Stimulated activated CD4-positive, alpha-beta T cell treated with anti-CD3 and anti-CD28 coated beads, Interleukin-4, amount 100 ng/mL, for 24 hours (primary cell): Measurements from ENCODE around the gene NR1I3.
A peak's percentile ranks its signal among the peaks of the same experiment; 100 is the strongest.

Source experiments
- DNase-seq: peaks from one replicate; pipeline ENCODE4 v3.0.0-alpha.2; 2020

NR1I3 gene

DNA sequence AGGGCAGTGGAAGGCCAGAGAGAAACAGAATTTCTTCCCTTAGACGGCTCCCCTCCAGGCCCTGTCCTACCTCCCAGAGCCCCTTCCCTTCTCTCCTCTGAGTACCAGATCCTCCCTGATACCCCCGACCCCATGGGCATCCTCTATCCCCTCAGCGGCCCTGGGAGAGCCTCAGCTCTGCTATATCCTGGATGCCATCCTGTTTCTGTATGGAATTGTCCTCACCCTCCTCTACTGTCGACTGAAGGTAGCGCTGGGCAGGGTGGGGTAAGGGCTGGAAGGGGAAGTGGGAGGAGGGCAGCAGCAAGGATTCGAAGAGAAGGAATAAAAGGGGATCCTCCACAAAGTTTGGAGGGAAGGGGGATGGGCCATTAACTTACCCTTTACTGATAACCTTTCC, 20.2 kb downstream of the NR1I3 start:
- DNase-seq = no peak

DNA sequence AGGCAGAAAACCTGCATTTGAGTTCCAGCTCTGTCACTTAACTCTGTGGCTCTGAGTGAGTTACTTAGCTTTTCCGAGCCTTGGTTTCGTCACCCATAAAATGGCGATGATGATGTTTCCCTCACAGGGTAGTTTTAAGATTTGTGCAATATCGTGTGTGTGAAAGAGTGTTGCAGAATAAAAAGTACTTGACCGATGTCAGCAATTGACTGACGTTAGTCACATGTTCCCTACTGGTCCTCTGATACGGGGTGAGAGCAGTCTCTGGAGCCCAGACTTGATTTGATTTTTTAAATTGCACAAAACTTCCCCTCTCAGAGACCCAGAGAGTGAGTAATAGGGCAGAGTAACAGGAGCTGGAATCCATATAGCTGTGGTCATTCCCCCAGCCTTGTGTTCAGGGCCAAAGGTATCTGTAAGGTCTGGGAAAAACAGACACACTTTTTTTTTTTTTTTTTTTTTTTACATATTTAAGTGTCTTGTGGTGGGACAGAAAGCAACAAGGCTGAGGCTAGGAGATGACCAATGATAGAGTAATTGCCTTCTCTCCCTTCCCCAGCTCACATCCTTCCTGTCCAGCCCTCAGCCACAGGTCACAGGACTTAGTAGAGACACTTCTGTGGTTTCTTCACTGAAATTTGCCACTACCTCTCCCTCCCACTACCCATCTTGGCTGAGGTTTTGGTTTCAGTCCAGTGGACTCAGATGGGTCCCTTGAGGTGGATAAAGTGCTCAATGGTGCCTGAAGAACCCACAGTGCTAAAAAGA, 20.9 kb downstream of the NR1I3 start:
- DNase-seq = no peak

DNA sequence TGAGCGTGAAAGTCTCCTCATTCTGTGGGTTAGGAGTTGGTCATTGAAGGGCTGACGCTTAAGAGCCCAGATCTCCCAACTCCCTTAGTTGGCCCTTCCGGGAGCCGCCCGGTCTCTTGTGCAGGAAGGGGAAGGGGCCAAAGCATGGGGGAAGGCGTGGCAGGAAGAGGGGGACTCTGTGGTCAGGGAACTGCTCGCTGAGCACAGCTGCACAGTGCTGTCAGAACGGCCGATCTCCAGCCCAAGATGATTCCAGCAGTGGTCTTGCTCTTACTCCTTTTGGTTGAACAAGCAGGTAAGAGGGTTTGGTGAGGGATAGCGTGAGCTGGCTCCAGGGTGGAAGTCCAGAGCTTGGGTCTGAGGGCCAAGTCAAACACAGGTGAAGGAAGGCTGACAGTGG, 22.9 kb downstream of the NR1I3 start, which contains the start of gene FCER1G:
Gene FCER1G (plus strand): TSS at position 220 of the 400 bp plus-strand sequence. CDS start 27 bp downstream, at position 247.
- DNase-seq = no peak

DNA sequence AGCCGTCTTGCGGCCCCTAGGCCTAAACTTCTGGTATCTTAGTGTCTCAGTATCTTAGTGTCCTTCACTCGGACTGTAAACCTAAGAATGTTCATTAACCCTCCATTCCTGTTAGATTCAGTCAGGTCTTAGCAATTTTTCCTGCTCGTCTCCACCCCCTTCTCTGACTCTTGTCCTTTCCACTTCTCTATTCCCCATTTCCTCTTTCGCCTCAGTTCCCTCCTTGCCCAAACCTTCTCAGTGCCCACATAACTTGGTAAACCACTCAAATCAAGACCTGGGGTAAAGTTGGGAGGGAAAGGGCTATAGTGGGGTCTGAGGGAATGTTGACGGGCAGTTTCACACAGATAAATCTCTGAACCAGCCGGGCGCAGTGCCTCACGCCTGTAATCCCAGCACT, 23.6 kb downstream of the NR1I3 start:
- DNase-seq = no peak

DNA sequence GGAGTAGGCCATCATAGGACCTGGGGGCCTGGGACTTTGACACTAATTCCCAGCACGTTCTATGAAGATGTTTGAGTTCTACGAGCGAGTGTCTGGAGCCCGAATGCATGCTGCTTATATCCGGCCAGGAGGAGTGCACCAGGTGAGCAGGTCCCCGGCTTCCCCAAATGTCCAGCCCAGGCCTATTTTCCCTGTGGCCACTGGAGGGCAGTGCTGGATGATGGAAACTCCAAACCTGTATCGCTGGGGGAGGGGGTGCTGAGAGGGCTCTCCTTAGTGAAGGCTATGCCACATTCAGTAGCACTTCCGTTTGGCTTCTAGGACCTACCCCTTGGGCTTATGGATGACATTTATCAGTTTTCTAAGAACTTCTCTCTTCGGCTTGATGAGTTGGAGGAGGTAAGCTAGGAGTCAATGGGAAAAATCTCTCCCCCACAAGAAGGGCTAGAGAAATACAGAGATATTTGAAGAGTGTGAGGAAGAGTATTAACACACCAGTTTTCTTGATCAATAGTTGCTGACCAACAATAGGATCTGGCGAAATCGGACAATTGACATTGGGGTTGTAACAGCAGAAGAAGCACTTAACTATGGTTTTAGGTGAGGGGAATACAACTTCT, 28.1 kb downstream of the NR1I3 start:
- peak; percentile 79 for DNase-seq

DNA sequence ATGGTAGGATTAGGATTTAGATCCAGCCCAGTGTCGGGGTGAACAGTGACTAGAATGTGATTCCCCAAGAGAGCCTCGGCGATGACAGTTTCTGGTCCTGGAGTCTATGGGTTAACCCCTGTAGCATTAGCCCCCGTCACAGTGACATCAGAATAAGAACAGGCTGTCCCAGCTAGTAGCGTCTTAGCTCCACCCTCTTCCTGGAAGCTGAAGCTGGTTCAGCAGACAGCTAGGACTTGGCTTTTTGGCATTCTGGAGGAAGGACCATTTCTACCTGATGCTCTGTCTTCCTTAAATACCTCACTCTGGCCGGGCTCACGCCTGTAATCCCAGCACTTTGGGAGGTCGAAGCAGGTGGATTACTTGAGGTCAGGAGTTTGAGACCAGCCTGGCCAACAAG, 30.8 kb downstream of the NR1I3 start:
- DNase-seq = no peak

DNA sequence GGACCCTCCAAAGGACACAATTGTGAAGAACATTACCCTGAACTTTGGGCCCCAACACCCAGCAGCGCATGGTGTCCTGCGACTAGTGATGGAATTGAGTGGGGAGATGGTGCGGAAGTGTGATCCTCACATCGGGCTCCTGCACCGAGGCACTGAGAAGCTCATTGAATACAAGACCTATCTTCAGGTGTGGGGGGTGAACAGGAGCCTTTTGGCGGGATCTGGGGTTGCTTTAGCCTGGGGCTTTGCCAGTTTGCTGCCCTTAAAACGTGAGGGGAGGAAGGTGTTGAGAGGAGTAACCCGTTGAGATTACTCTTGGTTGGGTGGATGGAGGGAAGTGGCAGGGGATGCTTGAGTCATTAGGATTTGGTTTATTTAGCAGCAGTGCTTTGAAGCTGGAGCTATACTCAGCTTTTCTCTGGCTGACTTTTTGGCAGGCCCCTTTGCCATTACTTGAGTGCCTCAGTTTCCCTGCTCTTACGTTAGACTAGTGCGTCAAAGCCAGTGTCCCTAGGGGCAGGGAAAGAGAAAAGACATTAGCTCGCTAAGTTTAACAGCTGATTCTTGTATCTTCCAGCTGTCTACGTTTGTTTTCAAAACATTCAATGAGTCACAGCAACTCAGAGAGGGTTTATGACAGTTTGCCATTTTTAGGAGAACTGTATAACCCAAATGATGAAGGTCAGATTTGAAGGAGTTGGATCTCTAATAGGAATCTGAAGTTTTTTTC, 31.4 kb downstream of the NR1I3 start:
- no peak for DNase-seq

DNA sequence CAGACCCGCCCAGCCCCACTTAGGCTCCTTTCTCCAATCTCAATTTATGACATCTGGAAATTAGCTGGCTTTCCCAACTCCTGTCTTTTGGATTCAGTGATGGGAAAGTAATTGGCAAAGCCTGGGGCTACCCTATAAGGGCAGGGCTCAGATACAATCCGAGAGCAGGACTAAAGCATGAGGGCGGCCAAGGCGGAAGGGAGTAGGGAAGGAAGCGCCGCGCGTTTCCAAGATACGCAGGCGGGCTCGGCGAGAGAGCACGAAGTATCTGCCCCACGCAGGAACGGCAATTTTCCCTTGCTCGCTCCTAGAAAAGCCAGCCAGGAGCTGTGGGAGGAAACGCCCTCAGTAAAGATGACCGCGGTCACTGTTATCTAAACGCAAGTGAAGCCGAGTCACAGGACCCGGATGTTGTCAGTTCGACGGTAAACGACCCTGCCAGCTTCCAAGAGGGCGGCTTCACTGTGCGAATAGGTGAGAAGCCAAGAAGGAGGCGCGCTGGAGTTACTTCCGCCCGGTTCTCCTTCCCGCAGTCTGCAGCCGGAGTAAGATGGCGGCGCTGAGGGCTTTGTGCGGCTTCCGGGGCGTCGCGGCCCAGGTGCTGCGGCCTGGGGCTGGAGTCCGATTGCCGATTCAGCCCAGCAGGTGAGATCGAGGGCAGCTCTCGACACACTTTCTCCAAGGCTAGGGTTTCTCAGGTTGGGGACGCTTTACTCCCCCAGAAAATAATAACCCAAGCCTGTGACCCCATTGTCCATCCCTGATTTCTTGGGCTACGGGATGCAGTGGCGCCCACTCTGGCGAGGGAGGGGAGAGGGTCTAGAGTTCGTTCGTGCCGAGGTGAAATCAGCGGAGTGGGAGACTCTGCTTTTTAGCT, 35.9 kb downstream of the NR1I3 start, which contains the start of gene NDUFS2:
Gene NDUFS2 (plus strand): TSS at position 532 of the 877 bp plus-strand sequence. CDS start 19 bp downstream, at position 551.
- DNase-seq = peak; percentile 97

DNA sequence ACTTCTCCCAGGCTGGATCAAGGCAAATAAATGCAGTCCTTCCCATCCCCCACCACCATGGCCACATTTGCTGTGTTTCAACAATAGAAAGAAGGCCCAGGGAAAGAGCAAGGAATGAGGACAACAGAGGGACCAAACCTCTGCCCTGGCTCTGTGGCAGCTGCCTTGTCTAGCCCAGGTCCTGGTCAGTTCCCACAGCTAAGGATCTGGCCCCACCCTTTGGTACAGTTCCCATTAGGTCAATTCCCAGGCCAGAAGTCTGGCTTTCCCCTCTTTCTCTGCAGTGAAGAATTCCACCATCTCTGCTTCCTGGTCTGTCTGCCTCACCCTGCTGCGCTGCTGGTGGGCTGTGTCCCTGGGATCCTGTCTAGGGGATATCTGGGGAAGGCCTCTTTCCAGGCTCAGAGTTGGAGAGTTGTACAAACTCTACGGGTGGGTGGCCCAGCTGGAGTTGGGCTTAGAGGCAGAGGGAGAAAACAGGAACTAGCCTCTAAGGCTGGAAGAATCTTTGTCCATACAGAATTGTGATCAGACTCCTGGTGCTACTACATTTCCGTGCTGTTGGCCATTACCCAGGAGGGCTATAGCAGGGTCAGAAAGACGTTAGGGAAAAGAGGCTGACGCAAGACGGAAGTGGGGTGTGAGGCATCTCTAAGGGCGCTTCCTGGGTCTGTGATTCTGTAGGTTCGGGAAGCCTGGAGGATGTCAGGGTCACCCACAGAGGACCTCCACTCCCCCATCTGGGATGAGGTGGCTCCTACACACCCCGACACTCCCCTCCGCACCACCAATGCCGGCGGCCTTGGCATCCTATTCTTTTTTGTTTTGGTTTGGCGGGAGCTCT, 36.8 kb downstream of the NR1I3 start:
- no peak for DNase-seq

DNA sequence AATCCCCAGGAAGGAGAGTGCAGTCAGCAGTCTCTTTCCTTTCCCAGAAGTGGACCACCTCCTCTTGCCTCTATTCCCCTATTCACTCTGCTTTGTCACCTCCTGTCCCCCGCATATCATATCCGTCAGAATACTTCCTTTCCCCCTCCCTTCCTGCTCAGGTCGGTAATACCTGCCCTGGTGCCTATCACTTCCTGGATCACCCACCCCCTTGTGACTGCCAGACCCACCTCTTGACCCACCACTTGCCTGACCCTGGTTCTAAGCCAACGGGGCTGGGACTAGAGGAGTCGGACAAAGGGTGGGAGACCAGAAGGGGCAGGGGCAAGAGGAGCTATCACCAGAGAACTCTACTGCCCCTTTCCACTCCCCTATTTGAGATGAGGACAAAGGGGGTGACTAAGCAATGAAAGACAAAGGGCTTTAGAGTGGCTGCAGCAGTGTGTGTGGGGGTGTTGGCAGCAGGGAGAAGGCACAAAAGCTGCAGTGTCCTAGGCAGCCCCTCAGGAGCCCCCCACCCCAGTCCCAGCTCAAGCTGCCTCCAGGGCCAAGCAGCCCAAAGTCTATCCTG, 37.5 kb downstream of the NR1I3 start:
- no peak for DNase-seq

DNA sequence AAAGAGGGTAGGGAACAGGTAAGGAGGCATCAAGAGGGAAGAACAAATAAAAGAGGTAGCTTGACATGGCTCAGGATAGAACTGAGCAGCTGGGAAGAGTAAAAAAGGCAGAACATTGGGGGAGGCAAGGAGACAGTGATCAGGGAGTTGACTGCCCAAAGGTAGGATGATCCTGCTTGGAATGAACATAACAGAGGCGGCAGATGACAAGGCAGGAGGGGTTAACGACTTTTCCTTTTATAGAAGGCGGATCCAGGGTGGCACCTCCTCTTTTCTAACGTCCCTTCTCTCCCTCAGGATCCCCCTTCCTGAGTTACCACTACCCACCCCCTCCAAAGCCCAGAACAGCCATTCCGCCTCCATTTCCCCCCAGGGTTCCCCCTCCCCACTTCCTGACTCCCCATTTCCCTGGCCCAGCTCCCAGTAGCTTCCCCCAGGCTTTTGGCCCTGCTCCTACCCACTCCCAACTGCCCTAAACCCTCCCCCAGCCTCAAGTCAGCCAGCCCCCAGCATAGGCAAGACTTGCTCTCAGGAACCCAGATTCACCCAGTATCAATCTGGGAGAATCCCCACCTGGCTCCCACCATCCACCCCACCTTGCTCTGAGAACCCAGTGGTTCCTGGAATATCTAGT, 38.4 kb downstream of the NR1I3 start:
- DNase-seq = no peak

DNA sequence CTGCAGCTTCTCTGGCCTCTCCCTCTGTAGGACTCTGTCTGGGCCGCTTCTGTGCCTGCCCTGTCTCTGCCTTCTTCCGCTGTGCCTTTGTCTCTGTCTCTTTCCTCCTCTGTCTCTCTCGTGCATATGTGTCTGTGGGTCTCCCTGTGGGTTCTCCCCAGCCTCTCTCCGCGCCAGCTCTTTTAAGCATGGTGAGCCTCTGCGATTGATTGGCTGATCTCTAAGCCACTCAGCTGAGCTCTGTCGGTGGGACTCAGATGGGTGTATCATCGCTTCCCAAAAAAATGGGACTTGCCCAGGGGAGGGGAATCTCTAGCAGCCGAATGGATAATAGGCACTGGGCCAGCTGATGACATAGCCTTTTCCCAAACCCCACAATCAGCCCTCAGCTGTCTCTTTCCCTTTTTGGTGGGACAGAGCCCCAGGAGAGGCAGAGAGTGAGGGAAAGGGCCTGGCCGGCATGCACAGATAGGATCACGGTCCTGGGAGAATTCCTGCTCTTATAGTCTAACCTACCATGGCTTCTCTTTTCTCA, 39.0 kb downstream of the NR1I3 start, which contains the start of gene ADAMTS4:
Gene ADAMTS4 (minus strand): TSS at position 158 of the 535 bp plus-strand sequence. CDS start 427 bp downstream, outside the sequence.
- DNase-seq = no peak

DNA sequence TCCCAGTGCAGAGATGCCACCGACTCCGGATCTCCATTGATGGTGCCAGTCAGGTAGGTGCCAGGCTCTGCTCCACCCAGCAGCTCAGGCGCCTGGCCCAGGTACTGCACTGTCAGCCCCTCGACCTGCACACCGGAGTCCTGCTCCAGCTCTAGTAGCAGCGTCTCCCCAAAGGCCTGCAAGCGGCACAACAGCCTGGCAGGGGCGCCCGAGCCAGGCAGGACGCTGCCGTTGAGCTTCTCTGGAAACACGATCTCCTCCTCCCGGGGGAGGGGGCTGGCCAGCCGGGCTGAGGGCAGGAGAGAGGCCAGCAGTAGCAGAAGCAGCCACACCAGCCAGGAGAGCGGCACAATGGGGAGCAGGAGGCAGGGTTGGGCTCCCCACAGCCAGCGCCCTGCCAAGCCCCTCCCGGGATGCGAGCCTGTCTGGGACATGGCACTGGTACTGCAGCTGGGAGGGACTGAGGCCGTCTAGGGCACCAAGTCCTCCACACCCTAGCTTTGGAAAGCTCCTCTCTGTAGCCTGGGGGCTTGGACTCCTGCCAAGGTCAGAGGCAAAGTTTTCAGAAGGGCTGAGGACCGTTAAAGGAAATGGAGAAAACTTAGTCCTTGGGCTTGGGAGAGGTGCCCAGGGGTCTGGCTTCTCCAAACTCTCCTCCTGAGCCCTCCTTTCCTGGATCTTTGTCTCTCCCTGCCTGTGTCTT, 39.7 kb downstream of the NR1I3 start:
- DNase-seq = no peak

DNA sequence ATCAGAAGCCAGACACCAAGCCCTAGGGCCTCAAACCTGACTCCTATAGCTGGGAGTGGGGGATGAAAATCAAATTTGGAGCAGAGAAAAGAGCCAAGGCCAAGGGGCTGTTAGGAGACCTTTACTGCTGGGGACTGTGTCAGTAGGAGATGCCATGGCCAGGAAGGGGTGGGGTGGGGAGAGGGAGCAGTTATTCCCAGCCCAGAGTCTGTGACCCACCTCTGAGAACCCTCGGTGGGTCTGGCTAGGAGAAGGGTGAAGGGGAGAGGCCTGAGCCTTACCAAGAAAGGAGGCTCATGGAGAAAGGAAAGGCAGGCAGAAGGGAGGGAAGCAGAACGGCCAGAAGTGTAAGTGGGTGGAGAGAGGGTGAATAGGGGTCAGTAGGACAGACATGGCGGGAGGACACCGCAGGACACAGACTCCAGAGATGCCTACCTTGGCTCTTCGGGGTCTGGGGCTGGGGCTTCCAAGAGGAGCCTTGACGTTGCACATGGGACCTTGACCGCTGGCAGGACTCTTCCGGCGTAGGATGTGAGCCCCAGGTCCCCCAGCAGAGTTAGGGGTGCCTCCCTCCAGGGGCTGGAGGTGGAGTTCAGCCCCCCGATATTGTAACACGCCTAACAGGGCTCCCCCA, 40.3 kb downstream of the NR1I3 start:
- no peak for DNase-seq

DNA sequence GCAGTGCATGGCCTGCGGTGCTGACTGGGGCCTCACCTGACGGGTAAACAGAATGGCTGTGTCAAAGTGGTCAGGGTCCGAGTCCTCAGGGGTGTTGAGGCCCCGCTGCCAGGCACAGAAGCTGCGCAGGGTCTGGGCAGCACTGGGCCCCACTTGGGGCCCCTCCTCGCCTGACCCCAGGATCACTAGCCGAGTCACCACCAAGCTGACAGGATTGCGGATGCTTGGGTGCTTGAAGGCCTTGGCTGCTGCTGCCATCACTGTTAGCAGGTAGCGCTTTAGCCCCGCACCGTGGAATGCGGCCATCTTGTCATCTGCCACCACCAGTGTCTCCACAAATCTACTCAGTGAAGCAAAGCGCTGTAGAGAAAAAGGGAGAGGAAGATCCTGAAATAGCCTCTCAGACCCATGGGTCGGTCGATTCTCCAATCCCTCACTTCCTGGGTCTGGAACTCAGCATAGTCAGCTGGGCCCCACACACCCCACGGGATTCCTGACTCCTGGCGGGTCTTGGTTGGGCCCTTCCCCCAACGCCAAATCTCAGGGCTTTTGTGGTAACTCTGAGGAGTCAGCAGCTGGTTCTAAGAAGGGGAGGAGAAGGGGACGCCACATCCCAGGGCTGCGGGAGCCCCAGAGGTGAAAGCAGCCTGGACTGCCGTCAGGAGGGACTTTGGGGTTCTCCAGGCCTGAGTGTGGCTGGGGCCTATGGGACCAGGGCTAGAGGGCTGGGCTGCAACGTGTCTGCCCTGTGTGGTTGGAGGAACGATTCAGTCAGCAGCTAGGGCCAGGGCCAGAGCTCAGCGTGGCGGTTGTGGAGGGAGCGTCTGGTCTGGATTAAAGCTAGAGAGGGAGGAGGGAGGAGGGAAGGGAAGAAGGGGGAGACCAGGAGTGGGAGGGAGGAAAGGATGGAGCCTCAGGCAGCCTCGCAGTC, 41.2 kb downstream of the NR1I3 start:
- DNase-seq = no peak

DNA sequence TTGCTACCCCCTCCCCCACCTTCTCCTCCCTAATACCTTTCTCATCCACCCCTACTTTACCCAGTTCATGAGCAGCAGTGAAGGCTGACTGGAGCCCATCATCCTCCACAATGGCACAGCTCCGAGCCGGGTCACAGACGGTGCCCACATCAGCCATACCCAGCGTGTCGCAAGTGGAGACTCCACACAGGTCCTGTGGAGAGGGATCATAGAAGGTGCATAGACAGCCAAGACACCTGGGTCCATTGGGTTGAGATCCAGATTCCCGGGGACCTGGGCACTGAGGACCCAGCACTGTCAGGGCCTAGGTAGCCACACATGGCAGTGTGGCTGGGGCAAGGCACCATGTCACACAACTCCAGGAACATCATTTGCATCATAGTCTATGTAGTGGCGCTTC, 41.9 kb downstream of the NR1I3 start:
- DNase-seq = no peak

DNA sequence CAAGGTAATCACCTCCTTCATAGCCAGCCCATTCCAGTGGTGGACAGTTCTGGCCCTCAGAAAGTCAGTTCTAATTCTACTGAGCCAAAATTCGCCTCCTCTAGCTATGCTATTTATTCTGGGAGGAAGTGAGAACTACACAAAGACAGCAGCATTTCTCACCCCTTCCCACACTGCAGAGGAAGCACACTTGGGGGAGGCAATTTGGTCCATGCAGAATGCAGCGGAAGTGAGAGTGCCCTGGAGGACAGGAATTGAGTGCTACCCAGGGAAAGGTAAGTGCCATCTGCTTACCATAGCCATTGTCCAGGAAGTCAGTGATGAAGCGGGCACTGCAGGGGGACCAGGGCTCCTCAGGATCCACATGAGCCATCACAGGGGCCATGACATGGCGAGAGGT, 42.8 kb downstream of the NR1I3 start:
- no peak for DNase-seq
